Measurements from ENCODE around the gene KRTAP12-1. TPM values are rescaled to one million over a fixed set of nuclear protein-coding genes. Genes with fewer than 3 reads are reported as not detected.
"Not testable (repeated sequence)": the region's sequence is repeated elsewhere in the genome, so short reads cannot be mapped to it uniquely, and the experiment has no call there.

The KRTAP12-1 gene
- total RNA-seq, 1 donor from 2014 or later, result not detected

DNA sequence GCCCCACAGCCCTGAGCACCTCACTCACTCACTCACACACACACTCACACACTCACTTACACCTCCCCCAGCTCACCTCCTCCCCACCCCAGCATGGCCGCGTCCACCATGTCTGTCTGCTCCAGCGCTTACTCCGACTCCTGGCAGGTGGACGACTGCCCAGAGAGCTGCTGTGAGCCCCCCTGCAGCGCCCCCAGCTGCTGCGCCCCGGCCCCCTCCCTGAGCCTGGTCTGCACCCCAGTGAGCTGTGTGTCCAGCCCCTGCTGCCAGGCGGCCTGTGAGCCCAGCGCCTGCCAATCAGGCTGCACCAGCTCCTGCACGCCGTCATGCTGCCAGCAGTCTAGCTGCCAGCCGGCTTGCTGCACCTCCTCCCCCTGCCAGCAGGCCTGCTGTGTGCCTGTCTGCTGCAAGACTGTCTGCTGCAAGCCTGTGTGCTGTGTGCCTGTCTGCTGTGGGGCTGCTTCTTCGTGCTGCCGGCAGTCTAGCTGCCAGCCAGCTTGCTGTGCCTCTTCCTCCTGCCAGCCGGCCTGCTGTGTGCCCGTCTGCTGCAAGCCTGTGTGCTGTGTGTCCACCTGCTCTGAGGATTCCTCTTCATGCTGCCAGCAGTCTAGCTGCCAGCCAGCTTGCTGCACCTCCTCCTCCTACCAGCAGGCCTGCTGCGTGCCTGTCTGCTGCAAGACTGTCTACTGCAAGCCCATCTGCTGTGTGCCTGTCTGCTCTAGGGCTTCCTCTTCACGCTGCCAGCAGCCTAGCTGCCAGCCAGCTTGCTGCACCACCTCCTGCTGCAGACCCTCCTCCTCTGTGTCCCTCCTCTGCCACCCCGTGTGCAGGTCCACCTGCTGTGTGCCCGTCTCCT lies 35.4 kb downstream of the KRTAP12-1 start, which contains the start of gene KRTAP10-11:
KRTAP10-11 (plus strand) TSS at position 49 of the 856 bp plus-strand sequence; CDS start at position 94, 45 bp downstream.
- not testable (repeated sequence) for DNase-seq (ENCODE audit: low read depth in 2 of 2)

DNA sequence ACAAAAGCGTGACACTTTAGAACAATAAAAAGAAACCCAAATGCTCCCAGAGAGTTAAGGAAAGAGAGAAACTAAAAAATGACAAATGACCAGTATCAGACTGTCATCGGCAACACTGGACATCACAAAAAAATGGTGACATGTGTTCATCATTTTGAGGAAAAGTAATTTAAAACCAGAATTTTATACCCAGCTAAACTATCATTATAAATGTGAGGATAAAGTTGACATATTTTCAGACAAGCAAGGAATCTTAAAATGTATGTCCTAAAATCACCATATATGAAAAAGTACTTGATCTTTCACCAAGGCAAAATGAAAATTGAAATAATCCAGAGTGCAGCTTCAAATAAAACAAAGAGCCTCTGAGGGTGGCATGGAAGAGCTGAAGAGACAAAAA lies 37.1 kb downstream of the KRTAP12-1 start:
- no peak for DNase-seq (ENCODE audit: low read depth in 2 of 2)

DNA sequence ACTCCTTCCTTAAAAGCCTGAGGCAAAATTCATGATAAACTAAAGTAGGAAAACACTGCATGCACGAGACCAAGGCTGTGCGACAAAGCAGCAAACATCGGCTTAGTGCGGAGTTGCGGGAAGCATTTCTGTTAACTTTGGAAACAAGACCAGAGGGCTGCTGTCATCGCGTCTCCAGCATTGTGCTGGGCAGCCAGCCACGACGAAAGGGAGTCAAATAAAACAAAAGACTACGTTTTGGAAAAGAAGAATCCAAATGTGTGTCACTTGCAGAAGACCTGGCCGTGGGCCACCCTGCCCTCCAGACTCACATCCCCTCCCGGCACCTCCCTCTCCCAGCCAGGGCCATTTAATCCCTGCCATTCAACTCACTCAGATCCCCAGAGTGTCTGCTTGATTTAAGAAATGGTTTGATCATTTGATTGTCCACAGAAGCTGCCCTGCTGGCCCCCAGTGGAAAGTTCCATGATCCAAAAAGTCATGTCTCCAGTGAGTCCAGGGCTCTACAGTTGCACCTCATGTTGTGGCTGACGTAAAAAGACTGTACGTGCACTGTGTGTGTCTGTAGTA lies 38.1 kb downstream of the KRTAP12-1 start:
- no peak for DNase-seq (ENCODE audit: low read depth in 2 of 2)

DNA sequence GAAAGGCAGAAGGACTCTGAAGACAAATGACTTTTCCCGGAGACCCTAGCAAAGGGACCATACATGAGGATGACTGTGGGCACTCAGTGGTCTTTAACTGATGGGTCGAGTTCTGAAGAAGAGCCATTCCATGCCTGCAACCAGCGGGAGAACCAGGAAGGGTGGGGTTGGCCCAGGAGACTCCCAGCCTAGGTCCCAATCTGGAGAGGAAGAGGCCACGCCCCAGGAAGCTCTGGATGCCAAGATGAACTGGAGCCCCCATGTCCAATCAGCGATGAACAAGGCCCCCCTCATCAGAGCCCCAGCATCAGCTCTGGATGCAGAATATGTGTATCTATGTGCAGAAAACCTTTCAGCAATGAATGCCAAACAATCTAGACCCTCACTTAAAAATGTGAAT lies 41.2 kb downstream of the KRTAP12-1 start:
- DNase-seq (ENCODE audit: low read depth in 2 of 2), result no peak

DNA sequence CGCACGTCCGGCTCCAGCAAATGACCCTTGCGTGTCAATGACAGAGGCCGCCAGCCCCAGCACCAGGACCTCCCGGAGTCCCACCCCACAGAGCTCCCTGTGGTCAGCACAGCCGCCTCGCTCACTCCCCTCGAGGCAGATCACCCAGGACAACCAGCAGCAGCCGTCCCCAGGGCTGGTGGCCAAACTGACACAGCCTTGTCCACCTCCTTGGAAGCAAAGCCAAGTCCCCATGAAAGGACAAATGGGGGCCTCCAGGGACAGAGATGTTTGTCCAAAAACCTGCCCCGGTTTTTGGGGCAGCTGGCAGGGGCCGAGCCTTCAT lies 42.7 kb downstream of the KRTAP12-1 start:
- DNase-seq (ENCODE audit: low read depth in 2 of 2), result no peak

DNA sequence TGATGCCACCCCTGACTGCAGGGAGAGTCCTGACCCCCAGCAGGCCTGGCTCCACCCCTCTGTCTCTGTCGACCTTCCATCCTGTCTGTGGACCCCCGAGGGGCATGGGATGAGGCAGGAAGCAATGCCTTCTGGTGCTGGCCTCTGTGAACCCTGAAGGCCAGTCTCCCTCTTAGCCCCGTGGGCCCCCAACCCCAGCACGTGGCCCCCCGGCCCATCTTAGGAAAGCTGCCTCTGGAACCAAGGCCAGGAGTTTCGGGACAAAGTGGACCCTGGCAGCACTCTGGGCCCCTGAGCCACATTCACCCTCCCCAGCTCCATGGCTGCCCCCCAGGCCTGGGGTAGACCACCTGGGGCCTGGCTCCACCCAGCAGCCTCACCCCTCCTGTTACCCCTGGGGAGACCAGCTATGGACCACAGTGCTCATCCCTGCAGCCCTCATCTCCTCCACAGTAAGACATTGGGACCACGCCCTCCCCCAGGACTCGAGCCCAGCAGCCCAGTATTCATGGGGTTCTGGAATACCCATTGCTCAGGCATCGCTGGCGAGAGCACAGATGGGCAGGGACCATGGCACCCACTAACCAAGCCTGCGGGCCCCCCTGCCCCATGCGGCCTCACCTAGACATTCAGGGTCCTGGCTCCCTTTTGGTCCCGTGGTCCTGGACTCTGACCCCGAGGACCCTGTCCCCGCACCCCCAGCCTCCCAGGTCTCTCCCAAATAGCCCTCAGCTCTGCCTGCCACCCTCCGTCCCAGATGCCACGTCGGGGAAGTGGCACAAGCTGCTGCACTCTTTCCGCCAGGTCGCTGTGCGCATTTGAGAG lies 43.2 kb downstream of the KRTAP12-1 start:
- not testable (repeated sequence) for DNase-seq (ENCODE audit: low read depth in 2 of 2)

DNA sequence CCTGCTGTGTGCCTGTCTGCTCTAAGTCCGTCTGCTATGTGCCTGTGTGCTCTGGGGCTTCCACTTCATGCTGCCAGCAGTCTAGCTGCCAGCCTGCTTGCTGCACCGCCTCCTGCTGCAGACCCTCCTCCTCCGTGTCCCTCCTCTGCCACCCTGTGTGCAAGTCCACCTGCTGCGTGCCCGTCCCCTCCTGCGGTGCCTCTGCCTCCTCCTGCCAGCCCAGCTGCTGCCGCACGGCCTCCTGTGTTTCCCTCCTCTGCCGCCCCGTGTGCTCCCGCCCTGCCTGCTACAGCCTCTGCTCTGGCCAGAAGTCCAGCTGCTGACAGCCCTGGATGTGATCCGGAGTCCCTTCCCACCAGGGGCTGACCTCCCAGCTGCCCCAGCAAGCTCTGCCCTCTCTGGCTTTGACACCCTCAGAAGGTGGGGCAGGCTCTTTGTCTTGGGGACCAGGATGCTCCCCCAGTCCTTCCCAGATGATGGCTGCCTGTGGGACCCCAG lies 44.1 kb downstream of the KRTAP12-1 start:
- not testable (repeated sequence) for DNase-seq (ENCODE audit: low read depth in 2 of 2)

DNA sequence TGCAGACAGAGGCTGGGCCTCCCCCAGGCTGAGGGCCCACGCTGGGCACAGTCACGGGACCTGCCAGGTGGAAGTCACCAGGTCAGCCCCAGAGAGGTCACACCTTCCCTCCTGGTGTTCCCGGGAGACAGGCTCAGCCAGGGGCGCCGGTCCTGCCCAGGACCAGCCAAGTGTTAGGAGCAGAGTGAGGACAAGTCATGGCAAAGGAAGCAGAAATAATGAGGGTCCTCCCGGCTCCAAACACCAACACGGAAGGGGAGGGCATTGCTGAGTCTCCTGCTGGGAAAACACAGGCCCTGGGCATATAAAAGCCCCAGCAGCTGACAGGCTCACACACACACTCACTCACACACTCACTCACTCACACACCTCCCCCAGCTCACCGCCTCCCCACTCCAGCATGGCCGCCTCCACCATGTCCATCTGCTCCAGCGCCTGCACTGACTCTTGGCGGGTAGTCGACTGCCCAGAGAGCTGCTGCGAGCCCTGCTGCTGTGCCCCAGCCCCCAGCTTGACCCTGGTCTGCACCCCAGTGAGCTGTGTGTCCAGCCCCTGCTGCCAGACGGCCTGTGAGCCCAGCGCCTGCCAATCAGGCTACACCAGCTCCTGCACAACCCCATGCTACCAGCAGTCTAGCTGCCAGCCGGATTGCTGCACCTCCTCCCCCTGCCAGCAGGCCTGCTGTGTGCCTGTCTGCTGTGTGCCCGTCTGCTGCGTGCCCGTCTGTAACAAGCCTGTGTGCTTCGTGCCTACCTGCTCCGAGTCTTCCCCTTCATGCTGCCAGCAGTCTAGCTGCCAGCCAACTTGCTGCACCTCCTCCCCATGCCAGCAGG lies 44.7 kb downstream of the KRTAP12-1 start, which contains the start of gene KRTAP10-10:
KRTAP10-10 (plus strand) TSS at position 339 of the 833 bp plus-strand sequence; CDS start at position 401, 62 bp downstream.
- DNase-seq (ENCODE audit: low read depth in 2 of 2), result no peak

DNA sequence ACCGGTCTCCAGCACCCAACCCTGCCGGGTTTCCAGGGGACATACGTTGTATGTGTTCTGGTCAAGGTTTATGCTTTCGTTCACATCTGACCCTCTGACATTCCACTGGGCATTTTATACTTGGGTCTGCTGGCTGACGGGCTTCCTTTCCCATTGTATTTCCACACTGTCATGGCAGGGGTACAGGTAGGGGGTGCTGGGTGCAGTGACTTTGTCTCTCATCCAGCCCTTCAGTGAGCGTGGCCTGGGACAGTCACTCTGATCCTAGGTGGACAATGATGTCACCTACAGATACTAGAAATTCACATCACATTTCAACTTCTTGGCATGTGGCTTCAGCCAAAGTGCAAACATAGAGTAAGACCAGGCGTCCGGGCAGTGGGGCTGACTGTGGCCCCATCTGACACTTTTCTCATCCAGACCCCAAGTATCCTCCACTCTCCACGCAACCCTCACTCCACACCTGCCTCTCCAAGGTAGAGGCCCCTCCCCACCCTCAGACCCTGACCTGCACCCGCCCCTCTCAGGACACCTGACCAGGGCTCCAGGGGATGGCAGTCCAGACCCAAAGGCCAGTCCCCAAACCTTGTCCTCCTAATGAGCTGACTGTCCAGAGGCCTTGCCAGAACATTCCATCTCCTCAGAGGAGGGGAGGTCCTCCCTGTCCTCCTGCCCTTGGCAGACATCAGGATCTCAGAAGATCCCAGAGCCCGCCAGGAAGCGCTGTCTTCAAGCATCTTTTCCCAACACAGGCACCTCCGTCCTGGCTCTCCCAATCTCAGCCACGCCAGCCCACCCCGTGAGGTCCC lies 45.5 kb downstream of the KRTAP12-1 start:
- DNase-seq (ENCODE audit: low read depth in 2 of 2), result no peak

DNA sequence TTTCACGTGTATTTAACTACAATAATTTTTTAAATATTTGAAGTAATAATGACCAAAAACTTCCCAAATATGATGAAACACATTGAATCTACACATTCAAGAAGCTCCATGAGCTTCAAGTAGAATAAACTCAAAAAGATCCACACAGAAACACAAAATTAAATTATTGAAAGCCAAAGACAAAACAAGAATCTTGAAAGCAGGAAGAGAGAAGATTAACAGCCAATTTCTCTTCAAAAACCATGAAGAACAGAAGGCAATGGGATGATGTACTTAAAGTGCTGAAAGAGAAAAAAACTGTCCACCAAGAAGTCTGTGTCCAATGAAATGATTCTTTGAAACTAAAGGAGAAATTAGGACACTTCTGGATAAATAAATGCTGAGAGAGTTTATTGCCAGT lies 49.9 kb downstream of the KRTAP12-1 start:
- DNase-seq (ENCODE audit: low read depth in 2 of 2), result no peak

Other genes with a start within 250 kb of the KRTAP12-1 start
- gene LRRC3, start 226.7 kb downstream of the KRTAP12-1 start, total RNA-seq, result 0.77 and 1.8 TPM in 2 replicates
- gene KRTAP10-1, start 142.0 kb downstream of the KRTAP12-1 start, total RNA-seq, result not detected in 2 replicates
- gene KRTAP10-2, start 130.7 kb downstream of the KRTAP12-1 start, total RNA-seq, result not detected in 2 replicates
- gene KRTAP10-3, start 123.4 kb downstream of the KRTAP12-1 start, total RNA-seq, result not detected in 2 replicates
- not detected in 2 replicates for gene KRTAP10-4, start 108.4 kb downstream of the KRTAP12-1 start, total RNA-seq
- not detected in 2 replicates for gene KRTAP10-5, start 101.6 kb downstream of the KRTAP12-1 start, total RNA-seq
- gene KRTAP10-6, start 89.7 kb downstream of the KRTAP12-1 start, total RNA-seq, result not detected in 2 replicates
- gene KRTAP10-7, start 81.6 kb downstream of the KRTAP12-1 start, total RNA-seq, result not detected in 2 replicates
- gene KRTAP10-8, start 70.1 kb downstream of the KRTAP12-1 start, total RNA-seq, result not detected in 2 replicates
- not detected in 2 replicates for gene KRTAP10-9, start 55.1 kb downstream of the KRTAP12-1 start, total RNA-seq
- not detected in 2 replicates for gene KRTAP10-10, start 44.8 kb downstream of the KRTAP12-1 start, total RNA-seq
- not detected in 2 replicates for gene KRTAP10-11, start 35.7 kb downstream of the KRTAP12-1 start, total RNA-seq
- gene KRTAP12-4, start 27.5 kb downstream of the KRTAP12-1 start, total RNA-seq, result not detected in 2 replicates
- gene KRTAP12-3, start 24.2 kb downstream of the KRTAP12-1 start, total RNA-seq, result not detected in 2 replicates
- not detected in 2 replicates for gene KRTAP12-2, start 15.2 kb downstream of the KRTAP12-1 start, total RNA-seq
- gene KRTAP10-12, start 15.0 kb upstream of the KRTAP12-1 start, total RNA-seq, result not detected in 2 replicates
- 0.13 TPM in 2 replicates for gene TSPEAR, start 29.4 kb upstream of the KRTAP12-1 start, total RNA-seq
- gene UBE2G2, start 119.7 kb upstream of the KRTAP12-1 start, total RNA-seq, result 65.0 and 106 TPM in 2 replicates
- gene SUMO3, start 135.9 kb upstream of the KRTAP12-1 start, total RNA-seq, result 72.7 and 86.4 TPM in 2 replicates
- 256 and 343 TPM in 2 replicates for gene PTTG1IP, start 191.5 kb upstream of the KRTAP12-1 start, total RNA-seq
- gene ITGB2, start 238.7 kb upstream of the KRTAP12-1 start, total RNA-seq, result 0.13 and 0.25 TPM in 2 replicates

All from dermis microvascular lymphatic vessel endothelial cell (primary cell).